SK-N-MC (cell line): ENCODE measurements around the gene CDCA7.
"Not testable (repeated sequence)": the region's sequence is repeated elsewhere in the genome, so short reads cannot be mapped to it uniquely, and the experiment has no call there.

Source experiments
- DNase-seq: peaks from one replicate; pipeline ENCODE4 v3.0.0-alpha.2; 2011; ENCODE audit warnings: low read depth, low spot score
- H3K27ac ChIP-seq: fragments of 200-600 bp; sonication (generic); 2 replicates; pipeline ENCODE4 v1.5.1; 2016; ENCODE audit warnings: mixed run types
- H3K36me3 ChIP-seq: fragments of 200-600 bp; sonication (generic); 2 replicates; pipeline ENCODE4 v1.6.1; 2017; ENCODE audit warnings: antibody characterized with exemption, low read length, mixed read lengths; ENCODE audit not compliant: insufficient read depth
- H3K4me3 ChIP-seq: fragments of 200-600 bp; sonication (generic); 2 replicates; pipeline ENCODE4 v1.5.1; 2016
- H3K9ac ChIP-seq: fragments of 200-600 bp; sonication (generic); 2 replicates; pipeline ENCODE4 v1.8.0; 2017; ENCODE audit warnings: mixed run types, mixed read lengths; ENCODE audit not compliant: insufficient read length
- H3K9me3 ChIP-seq: fragments of 200-600 bp; sonication (generic); 2 replicates; pipeline ENCODE4 v1.6.1; 2017; ENCODE audit warnings: low read depth, mild to moderate bottlenecking, antibody characterized with exemption, low read length, moderate library complexity, mixed read lengths
- EZH2 ChIP-seq: fragments of 200-600 bp; sonication (generic); IDR thresholded peaks from one replicate; pipeline ENCODE4 v1.6.1; 2017; ENCODE audit warnings: antibody characterized with exemption
- FOXP2 ChIP-seq: optimal IDR thresholded peaks from 2 replicates; pipeline ENCODE3; 2011; ENCODE audit warnings: mild to moderate bottlenecking, moderate library complexity; ENCODE audit not compliant: insufficient read depth; ENCODE audit errors: extremely low read length, control extremely low read depth
- POLR2AphosphoS5 ChIP-seq: IDR thresholded peaks from 2 replicates; pipeline ENCODE4 v1.6.1; 2012; ENCODE audit warnings: mild to moderate bottlenecking, low read depth, low read length, borderline replicate concordance

The CDCA7 gene

GRCh38 chr2:173402405-173402974 lies 47.8 kb downstream of the CDCA7 start:
- peak; percentile 45 for DNase-seq
- no peak for TF ChIP-seq FOXP2
- no peak for TF ChIP-seq EZH2
- no peaks in the 10 kb centered on the region for H3K9me3 ChIP-seq
- H3K4me3 ChIP-seq = peak overlapping the region; percentile 61
- no peaks in the 10 kb centered on the region for H3K36me3 ChIP-seq
- no peak overlapping the region for H3K9ac ChIP-seq
- H3K27ac ChIP-seq = no peak overlapping the region

DNA sequence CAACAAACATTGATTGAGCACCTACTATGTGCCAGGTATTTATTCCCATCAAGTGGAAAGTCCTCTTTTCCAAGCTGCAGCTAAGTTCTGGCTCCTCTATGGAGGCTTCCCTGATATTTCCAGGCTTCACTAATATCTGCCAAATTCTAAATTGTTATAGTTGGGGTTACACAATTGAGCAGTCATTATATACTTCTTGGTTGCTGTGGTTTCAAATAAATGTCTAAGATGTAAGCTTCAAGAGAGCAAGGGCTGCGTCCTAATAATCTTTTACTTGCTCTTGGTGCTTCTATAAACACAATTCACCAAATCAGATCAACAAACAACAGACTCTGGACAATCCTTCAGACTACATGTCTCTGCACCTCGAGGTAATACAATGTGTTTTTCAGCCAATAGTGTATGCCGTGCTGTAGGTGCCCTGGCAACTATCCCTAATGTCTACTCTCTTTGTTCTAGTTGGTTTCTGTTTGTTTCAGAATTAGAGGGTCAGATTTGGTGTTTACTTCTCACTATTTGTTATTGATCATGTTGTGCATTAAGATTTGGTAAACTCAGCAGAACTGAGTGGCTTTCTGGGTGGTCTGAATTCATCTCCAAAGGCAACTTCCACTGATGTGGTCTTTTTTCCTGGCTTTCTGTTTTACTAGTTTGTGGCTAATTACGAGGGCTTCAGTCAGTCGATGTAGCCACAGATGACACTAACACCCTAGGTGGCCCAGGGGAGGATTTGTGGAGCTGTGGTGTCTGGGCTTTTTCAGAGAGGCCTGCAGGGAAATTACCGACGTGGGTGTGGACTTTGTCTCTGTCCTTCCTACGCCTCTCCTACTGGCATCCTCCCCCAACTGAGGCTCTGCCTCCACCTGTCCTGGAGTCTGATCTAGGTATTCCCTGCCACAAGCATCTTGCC lies 50.4 kb downstream of the CDCA7 start:
- Histone ChIP-seq H3K9ac (no peak overlapping the region), H3K4me3 (no peak overlapping the region), H3K27ac (no peak overlapping the region), H3K9me3 (no peaks in the 10 kb centered on the region), H3K36me3 (no peaks in the 10 kb centered on the region)
- DNase-seq = no peak
- no peak for TF ChIP-seq FOXP2
- TF ChIP-seq POLR2AphosphoS5 = no peak
- TF ChIP-seq EZH2 = no peak

DNA sequence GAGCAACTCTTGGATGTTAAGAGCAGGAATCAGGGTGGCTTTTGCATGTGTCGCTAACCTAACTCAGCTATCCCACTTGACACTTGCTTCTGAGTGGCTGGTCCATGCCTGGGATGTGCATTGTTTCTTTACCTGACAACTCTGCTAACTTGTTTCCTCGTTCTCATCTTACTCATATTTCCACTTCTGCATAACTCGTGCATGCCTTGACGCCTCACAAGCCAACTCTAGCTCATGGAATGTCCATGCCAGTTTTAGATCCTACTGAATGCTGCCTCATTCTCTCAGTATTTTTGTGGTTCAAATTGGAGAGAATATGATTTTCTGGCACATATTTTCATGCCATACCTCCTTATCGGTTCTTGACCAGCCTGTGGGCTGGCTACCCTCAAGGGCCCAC lies 52.5 kb downstream of the CDCA7 start:
- no peak for DNase-seq

DNA sequence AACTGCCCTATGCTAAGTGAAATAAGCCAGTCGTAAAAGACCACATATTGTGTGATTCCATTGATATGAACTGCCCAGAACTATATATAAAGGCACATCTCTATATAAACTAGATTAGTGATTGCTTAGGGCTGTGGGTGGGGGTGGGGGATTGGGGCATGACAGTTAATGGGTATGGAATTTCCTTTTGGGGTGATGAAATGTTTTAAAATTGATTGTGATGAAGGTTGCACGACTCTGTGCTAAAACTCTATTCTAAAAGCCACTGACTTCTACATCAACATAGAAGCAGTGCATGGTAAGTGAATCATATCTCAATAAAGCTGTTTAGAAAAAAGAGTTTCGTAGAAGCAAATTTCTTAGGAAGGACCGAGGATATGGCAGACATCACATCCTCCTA lies 53.0 kb downstream of the CDCA7 start:
- H3K27ac ChIP-seq = no peak overlapping the region
- no peak for TF ChIP-seq POLR2AphosphoS5
- no peak for TF ChIP-seq EZH2
- TF ChIP-seq FOXP2 = no peak
- H3K9me3 ChIP-seq = no peaks in the 10 kb centered on the region
- no peaks in the 10 kb centered on the region for H3K36me3 ChIP-seq
- no peak overlapping the region for H3K9ac ChIP-seq
- H3K4me3 ChIP-seq = no peak overlapping the region
- no peak for DNase-seq

More for the DNA sequence above, 52.5 kb downstream of the CDCA7 start:
- Histone ChIP-seq H3K9me3 (no peaks in the 10 kb centered on the region), H3K9ac (no peak overlapping the region), H3K27ac (no peak overlapping the region), H3K36me3 (no peaks in the 10 kb centered on the region), H3K4me3 (no peak overlapping the region)
- no peak for TF ChIP-seq FOXP2
- TF ChIP-seq EZH2 = no peak
- TF ChIP-seq POLR2AphosphoS5 = no peak

- Histone ChIP-seq H3K36me3 (no peaks in the 10 kb centered on the region), H3K9me3 (no peaks in the 10 kb centered on the region), H3K4me3 (no peak overlapping the region), H3K27ac (no peak overlapping the region), H3K9ac (no peak overlapping the region)
- no peak for DNase-seq
- TF ChIP-seq POLR2AphosphoS5 (no peak), EZH2 (no peak), FOXP2 (no peak)
Observed at GRCh38 chr2:173410579-173410978, 55.9 kb downstream of the CDCA7 start.

GRCh38 chr2:173412628-173413027 lies 58.0 kb downstream of the CDCA7 start:
- no peak for DNase-seq
- H3K9me3 ChIP-seq = no peaks in the 10 kb centered on the region
- H3K27ac ChIP-seq = no peak overlapping the region
- H3K9ac ChIP-seq = no peak overlapping the region
- no peak overlapping the region for H3K4me3 ChIP-seq
- no peaks in the 10 kb centered on the region for H3K36me3 ChIP-seq
- TF ChIP-seq EZH2 (no peak), POLR2AphosphoS5 (no peak), FOXP2 (no peak)

- Histone ChIP-seq H3K4me3 (no peak overlapping the region), H3K27ac (no peak overlapping the region), H3K9me3 (no peaks in the 10 kb centered on the region), H3K36me3 (no peaks in the 10 kb centered on the region), H3K9ac (no peak overlapping the region)
- DNase-seq = no peak
- TF ChIP-seq POLR2AphosphoS5 = no peak
- no peak for TF ChIP-seq FOXP2
- TF ChIP-seq EZH2 = no peak
Observed at GRCh38 chr2:173414823-173415322, 60.2 kb downstream of the CDCA7 start.

GRCh38 chr2:173415431-173416381 lies 61.0 kb downstream of the CDCA7 start:
- TF ChIP-seq FOXP2 (no peak), EZH2 (no peak), POLR2AphosphoS5 (no peak)
- no peak for DNase-seq
- H3K9ac ChIP-seq = no peak overlapping the region
- no peaks in the 10 kb centered on the region for H3K9me3 ChIP-seq
- no peak overlapping the region for H3K4me3 ChIP-seq
- no peak overlapping the region for H3K27ac ChIP-seq
- no peaks in the 10 kb centered on the region for H3K36me3 ChIP-seq

- H3K9me3 ChIP-seq, H3K9ac ChIP-seq, H3K27ac ChIP-seq, H3K4me3 ChIP-seq, DNase-seq, H3K36me3 ChIP-seq: not testable (repeated sequence)
Observed at GRCh38 chr2:173416415-173417152, 61.9 kb downstream of the CDCA7 start.
